ENCODE measurements around the gene GPATCH2.

Gene GPATCH2

DNA sequence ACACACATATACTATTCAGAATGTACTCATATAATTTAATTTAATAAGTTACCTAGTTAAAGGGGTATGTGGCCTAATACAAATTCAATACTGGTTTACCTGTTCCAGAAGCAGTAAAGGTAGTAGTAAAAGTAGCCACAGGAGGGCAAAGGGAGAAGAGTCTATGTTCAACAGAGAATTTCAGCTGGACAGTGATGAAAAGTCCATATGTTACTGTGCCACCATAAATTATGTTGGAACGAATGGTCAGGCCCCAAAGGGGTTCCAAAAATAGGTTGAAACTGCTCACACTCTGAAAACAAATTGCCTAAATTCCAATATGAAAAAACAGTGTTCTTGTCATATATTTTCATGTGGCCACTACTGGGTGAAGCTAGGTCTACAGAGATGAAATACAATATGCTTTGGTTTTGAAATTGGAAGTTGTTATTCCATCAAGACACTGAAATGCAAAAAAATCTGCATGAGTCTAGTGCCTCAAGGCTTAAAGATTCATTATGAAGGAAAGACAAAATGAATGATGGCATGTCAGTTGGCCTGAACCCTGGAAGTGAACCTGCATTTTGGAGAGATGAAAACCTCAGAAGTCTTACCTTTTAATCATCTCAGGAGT lies 78.4 kb downstream of the GPATCH2 start:
- no peak for DNase-seq (ENCODE audit: low read depth in 1 of 2, low spot score in 1 of 2)
- Histone ChIP-seq H3K4me3 (replicated peaks; ENCODE audit: insufficient read depth, low read length) (no peak overlapping the region), H3K27me3 (ENCODE audit: insufficient read depth, poor library complexity, severe bottlenecking) (no peaks in the 10 kb centered on the region), H3K27ac (replicated peaks) (no peak overlapping the region)
- TF ChIP-seq SPI1 (IDR thresholded peaks at IDR 0.05; ENCODE audit: borderline replicate concordance, low read depth): no peak
- TF ChIP-seq, protein P1, sequence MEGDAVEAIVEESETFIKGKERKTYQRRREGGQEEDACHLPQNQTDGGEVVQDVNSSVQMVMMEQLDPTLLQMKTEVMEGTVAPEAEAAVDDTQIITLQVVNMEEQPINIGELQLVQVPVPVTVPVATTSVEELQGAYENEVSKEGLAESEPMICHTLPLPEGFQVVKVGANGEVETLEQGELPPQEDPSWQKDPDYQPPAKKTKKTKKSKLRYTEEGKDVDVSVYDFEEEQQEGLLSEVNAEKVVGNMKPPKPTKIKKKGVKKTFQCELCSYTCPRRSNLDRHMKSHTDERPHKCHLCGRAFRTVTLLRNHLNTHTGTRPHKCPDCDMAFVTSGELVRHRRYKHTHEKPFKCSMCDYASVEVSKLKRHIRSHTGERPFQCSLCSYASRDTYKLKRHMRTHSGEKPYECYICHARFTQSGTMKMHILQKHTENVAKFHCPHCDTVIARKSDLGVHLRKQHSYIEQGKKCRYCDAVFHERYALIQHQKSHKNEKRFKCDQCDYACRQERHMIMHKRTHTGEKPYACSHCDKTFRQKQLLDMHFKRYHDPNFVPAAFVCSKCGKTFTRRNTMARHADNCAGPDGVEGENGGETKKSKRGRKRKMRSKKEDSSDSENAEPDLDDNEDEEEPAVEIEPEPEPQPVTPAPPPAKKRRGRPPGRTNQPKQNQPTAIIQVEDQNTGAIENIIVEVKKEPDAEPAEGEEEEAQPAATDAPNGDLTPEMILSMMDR (IDR thresholded peaks at IDR 0.05; ENCODE audit: insufficient read depth, low read length): no peak
- TF ChIP-seq POLR2AphosphoS5 (IDR thresholded peaks at IDR 0.05; ENCODE audit: low read depth): no peak
- no peak for TF ChIP-seq GABPA (IDR thresholded peaks at IDR 0.05; ENCODE audit: low read depth)
- TF ChIP-seq, protein P2, sequence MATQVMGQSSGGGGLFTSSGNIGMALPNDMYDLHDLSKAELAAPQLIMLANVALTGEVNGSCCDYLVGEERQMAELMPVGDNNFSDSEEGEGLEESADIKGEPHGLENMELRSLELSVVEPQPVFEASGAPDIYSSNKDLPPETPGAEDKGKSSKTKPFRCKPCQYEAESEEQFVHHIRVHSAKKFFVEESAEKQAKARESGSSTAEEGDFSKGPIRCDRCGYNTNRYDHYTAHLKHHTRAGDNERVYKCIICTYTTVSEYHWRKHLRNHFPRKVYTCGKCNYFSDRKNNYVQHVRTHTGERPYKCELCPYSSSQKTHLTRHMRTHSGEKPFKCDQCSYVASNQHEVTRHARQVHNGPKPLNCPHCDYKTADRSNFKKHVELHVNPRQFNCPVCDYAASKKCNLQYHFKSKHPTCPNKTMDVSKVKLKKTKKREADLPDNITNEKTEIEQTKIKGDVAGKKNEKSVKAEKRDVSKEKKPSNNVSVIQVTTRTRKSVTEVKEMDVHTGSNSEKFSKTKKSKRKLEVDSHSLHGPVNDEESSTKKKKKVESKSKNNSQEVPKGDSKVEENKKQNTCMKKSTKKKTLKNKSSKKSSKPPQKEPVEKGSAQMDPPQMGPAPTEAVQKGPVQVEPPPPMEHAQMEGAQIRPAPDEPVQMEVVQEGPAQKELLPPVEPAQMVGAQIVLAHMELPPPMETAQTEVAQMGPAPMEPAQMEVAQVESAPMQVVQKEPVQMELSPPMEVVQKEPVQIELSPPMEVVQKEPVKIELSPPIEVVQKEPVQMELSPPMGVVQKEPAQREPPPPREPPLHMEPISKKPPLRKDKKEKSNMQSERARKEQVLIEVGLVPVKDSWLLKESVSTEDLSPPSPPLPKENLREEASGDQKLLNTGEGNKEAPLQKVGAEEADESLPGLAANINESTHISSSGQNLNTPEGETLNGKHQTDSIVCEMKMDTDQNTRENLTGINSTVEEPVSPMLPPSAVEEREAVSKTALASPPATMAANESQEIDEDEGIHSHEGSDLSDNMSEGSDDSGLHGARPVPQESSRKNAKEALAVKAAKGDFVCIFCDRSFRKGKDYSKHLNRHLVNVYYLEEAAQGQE (IDR thresholded peaks at IDR 0.05; ENCODE audit: insufficient replicate concordance, low read depth): no peak

DNA sequence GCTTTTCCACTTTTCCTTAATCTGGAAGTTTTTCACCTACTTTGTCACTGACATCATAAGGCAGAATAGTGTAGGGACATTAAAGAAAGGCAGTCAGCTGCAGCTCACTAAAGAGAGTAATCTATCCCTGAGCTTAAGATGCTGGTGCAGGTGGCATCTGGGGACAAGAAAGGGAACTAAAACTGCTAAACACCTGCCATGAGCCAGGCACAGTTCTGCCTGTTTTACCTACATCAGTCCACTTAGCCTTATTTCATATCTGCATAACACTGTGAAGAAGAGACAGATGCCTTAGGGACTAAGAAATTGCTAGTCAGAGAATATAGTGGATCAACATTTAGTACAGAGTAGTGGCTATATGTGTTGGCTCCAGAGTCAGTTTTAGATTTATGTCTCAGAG lies 88.1 kb downstream of the GPATCH2 start:
- no peak for TF ChIP-seq GABPA (IDR thresholded peaks at IDR 0.05; ENCODE audit: low read depth)
- TF ChIP-seq, protein P1 (IDR thresholded peaks at IDR 0.05; ENCODE audit: insufficient read depth, low read length): no peak
- TF ChIP-seq, protein P2 (IDR thresholded peaks at IDR 0.05; ENCODE audit: insufficient replicate concordance, low read depth): no peak
- TF ChIP-seq SPI1 (IDR thresholded peaks at IDR 0.05; ENCODE audit: borderline replicate concordance, low read depth): no peak
- no peak for TF ChIP-seq POLR2AphosphoS5 (IDR thresholded peaks at IDR 0.05; ENCODE audit: low read depth)
- Histone ChIP-seq H3K27ac (replicated peaks) (no peak overlapping the region), H3K27me3 (ENCODE audit: insufficient read depth, poor library complexity, severe bottlenecking) (no peaks in the 10 kb centered on the region), H3K4me3 (replicated peaks; ENCODE audit: insufficient read depth, low read length) (no peak overlapping the region)
- DNase-seq (ENCODE audit: low read depth in 1 of 2, low spot score in 1 of 2): no peak

DNA sequence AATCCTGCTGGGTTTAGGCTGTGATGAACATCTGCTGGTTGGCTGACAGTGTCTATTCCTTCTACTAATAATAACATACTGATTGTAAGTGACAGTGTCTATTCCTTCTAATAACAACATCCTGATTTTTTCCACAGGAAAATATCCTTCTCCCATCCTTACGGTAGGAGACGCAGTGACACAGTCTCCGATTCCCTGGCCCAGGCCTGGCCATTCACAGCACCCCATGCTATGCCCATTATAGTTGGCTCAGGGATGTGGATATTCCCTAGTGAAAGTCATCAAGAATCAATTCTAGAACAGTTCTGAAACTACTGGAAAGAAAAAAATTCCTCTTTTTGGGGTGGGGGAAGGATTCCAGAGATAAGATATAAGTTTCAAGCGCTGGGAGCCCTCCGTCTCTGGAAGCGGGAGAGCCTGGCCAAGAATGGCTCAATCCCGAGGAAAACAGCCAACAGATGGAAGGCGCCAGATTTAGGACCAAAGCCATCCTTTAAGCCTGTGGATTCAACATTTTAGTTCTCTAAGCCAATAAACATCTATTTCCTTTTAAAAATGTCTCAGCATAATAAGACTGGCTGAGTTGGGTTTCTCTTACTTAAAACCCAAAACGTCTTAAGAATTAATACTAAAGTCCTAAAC lies 88.6 kb downstream of the GPATCH2 start:
- no peak for TF ChIP-seq SPI1 (IDR thresholded peaks at IDR 0.05; ENCODE audit: borderline replicate concordance, low read depth)
- Histone ChIP-seq H3K4me3 (replicated peaks; ENCODE audit: insufficient read depth, low read length) (no peak overlapping the region), H3K27me3 (ENCODE audit: insufficient read depth, poor library complexity, severe bottlenecking) (no peaks in the 10 kb centered on the region), H3K27ac (replicated peaks) (no peak overlapping the region)
- DNase-seq (ENCODE audit: low read depth in 1 of 2, low spot score in 1 of 2): no peak

DNA sequence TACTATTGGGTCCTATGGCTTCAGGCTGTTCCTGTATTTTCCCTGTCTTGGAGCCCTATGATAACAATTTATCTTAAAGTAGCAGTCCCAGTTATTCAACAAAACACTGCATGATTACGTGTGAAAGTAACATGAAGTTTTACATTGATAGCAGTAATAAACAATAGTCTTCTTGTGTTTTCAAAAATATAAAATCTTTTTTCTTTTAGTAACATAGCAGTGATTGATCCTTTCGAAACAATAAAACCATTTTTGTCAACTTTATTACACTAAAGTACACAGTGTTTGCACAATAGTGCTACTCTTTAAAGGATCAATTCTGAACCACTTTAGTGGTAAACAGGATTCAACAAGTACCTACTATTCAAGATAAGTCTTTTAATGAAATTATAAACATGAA lies 90.6 kb downstream of the GPATCH2 start:
- TF ChIP-seq SPI1 (IDR thresholded peaks at IDR 0.05; ENCODE audit: borderline replicate concordance, low read depth): no peak
- TF ChIP-seq, protein P1 (IDR thresholded peaks at IDR 0.05; ENCODE audit: insufficient read depth, low read length): no peak
- TF ChIP-seq, protein P2 (IDR thresholded peaks at IDR 0.05; ENCODE audit: insufficient replicate concordance, low read depth): no peak
- TF ChIP-seq POLR2AphosphoS5 (IDR thresholded peaks at IDR 0.05; ENCODE audit: low read depth): no peak
- no peak for TF ChIP-seq GABPA (IDR thresholded peaks at IDR 0.05; ENCODE audit: low read depth)
- Histone ChIP-seq H3K27ac (replicated peaks) (no peak overlapping the region), H3K27me3 (ENCODE audit: insufficient read depth, poor library complexity, severe bottlenecking) (no peaks in the 10 kb centered on the region), H3K4me3 (replicated peaks; ENCODE audit: insufficient read depth, low read length) (no peak overlapping the region)
- no peak for DNase-seq (ENCODE audit: low read depth in 1 of 2, low spot score in 1 of 2)
